Nephron (organoid): ENCODE measurements around the gene OR56A1.

Experiments used
- H3K27ac Mint-ChIP-seq, 3 experiments: 2 replicates each; pipeline ENCODE4 v1.8.0; 2020; ENCODE audit warnings: mixed read lengths in 3 of 3, mild to moderate bottlenecking in 2 of 3, moderate library complexity in 1 of 3
- H3K27me3 Mint-ChIP-seq: 2 replicates; pipeline ENCODE4 v1.8.0; 2021; ENCODE audit warnings: low read depth, mild to moderate bottlenecking, moderate library complexity, mixed read lengths
- H3K36me3 Mint-ChIP-seq: 2 replicates; pipeline ENCODE4 v1.8.0; 2020; ENCODE audit warnings: low read depth, mixed read lengths
- H3K4me1 Mint-ChIP-seq: 2 replicates; pipeline ENCODE4 v1.8.0; 2020; ENCODE audit warnings: mixed read lengths
- H3K4me3 Mint-ChIP-seq, 3 experiments: 2 replicates each; pipeline ENCODE4 v1.8.0; 2020; ENCODE audit warnings: mild to moderate bottlenecking in 3 of 3, mixed read lengths in 3 of 3, moderate library complexity in 2 of 3
- H3K9me3 Mint-ChIP-seq: 2 replicates; pipeline ENCODE4 v1.8.0; 2020; ENCODE audit warnings: mixed read lengths
- CTCF ChIP-seq, 3 experiments: fragments of 200-600 bp; sonication (generic); IDR thresholded peaks; one replicate each; pipeline ENCODE4 v1.5.0; 2021; ENCODE audit warnings: antibody characterized with exemption in 3 of 3; ENCODE audit not compliant: unreplicated experiment in 3 of 3

OR56A1 gene

GRCh38 chr11:6061475-6061874, 30.9 kb upstream of the OR56A1 start:
- Mint-ChIP-seq H3K36me3 (no peaks in the 10 kb centered on the region), H3K9me3 (no peaks in the 10 kb centered on the region), H3K4me3 (no peak overlapping the region), H3K27ac (no peak overlapping the region), H3K4me1 (no peaks in the 10 kb centered on the region), H3K27me3 (no peaks in the 10 kb centered on the region)
- no peak for TF ChIP-seq CTCF (IDR thresholded peaks at IDR 0.05; ENCODE audit: unreplicated experiment in 3 of 3)

DNA sequence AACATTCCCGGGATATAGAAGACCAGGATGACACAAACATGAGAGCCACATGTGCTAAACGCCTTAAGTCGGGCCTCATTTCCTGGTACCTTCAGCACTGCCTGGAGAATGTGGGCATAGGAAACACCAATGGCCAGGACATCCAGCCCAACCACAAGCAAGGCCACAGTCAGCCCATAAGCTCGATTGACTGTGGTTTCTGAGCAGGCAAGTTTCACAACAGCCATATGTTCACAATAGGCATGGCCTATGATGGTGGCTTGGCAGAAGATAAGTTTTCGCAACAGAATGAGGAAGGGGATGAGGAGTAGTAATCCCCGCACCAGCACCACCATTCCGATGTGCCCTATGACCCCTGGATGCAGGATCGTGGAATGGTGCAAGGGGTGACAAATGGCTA, 26.9 kb upstream of the OR56A1 start:
- Mint-ChIP-seq H3K4me1 (no peaks in the 10 kb centered on the region), H3K36me3 (no peaks in the 10 kb centered on the region), H3K27ac (no peak overlapping the region), H3K4me3 (no peak overlapping the region), H3K9me3 (no peaks in the 10 kb centered on the region), H3K27me3 (no peaks in the 10 kb centered on the region)
- no peak for TF ChIP-seq CTCF (IDR thresholded peaks at IDR 0.05; ENCODE audit: unreplicated experiment in 3 of 3)

- H3K4me3 Mint-ChIP-seq = no peak overlapping the region
These were observed 25.0 kb upstream of the OR56A1 start for GRCh38 chr11:6055569-6055968.

DNA sequence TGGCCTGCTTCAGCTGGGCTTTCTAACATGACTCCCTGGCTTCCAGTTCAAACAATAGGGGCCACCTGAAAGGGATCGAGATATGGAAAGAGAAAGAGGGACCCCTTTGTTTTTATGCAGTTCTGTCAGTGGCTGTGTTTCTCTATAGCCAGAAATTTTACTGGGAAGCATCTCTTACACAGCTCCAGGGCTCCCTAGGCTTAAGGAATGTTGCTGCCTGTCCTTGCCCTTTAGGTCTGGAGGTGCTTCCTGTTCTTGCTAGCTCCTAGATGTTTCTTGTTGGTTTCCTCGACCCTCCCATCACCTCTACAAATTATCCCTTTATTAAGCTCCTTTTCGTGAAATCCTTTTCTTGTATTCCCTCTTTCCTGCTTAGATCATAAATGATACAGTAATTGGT, 21.8 kb upstream of the OR56A1 start:
- Mint-ChIP-seq H3K4me3 (no peak overlapping the region), H3K27me3 (peaks cover 3% of the 10 kb centered on the region), H3K36me3 (no peaks in the 10 kb centered on the region), H3K27ac (no peak overlapping the region), H3K9me3 (no peaks in the 10 kb centered on the region), H3K4me1 (no peaks in the 10 kb centered on the region)
- TF ChIP-seq CTCF (IDR thresholded peaks at IDR 0.05; ENCODE audit: unreplicated experiment in 3 of 3) = no peak

More at GRCh38 chr11:6055569-6055968, 25.0 kb upstream of the OR56A1 start:
- Mint-ChIP-seq H3K9me3 (no peaks in the 10 kb centered on the region), H3K36me3 (no peaks in the 10 kb centered on the region), H3K27me3 (peaks cover 3% of the 10 kb centered on the region), H3K27ac (no peak overlapping the region), H3K4me1 (no peaks in the 10 kb centered on the region)
- no peak for TF ChIP-seq CTCF (IDR thresholded peaks at IDR 0.05; ENCODE audit: unreplicated experiment in 3 of 3)

DNA sequence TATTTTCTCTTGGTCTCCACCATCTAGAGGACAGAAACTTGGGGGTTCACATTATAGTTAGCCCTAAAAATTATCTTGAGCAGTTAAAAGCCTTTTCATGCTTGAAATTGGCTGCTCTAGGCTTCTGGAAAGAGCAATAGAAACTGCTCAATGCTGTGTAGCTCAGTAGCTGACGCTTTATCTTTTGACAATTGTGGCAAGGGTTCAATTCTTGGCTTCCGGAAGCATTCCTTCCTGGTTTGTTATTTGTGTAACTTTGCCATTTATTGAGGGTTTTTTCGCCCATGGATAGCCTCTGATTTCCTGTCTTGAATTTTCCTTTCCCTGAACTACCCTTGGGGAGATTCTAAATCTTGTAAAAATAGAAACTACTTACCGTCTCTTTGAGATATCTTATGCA, 10.3 kb upstream of the OR56A1 start:
- Mint-ChIP-seq H3K9me3 (no peaks in the 10 kb centered on the region), H3K27ac (no peak overlapping the region), H3K27me3 (no peaks in the 10 kb centered on the region), H3K36me3 (no peaks in the 10 kb centered on the region), H3K4me1 (no peaks in the 10 kb centered on the region), H3K4me3 (no peak overlapping the region)
- no peak for TF ChIP-seq CTCF (IDR thresholded peaks at IDR 0.05; ENCODE audit: unreplicated experiment in 3 of 3)

GRCh38 chr11:6027501-6027900, 3.1 kb downstream of the OR56A1 start:
- no peak overlapping the region for H3K27ac Mint-ChIP-seq

More at GRCh38 chr11:6027501-6027900, 3.1 kb downstream of the OR56A1 start:
- Mint-ChIP-seq H3K4me1 (no peaks in the 10 kb centered on the region), H3K4me3 (no peak overlapping the region), H3K27me3 (peaks cover 11% of the 10 kb centered on the region), H3K36me3 (no peaks in the 10 kb centered on the region), H3K9me3 (no peaks in the 10 kb centered on the region)
- TF ChIP-seq CTCF (IDR thresholded peaks at IDR 0.05; ENCODE audit: unreplicated experiment in 3 of 3) = no peak
